Activated naive CD4-positive, alpha-beta T cell treated with Interleukin-2 at 50 U/mL for 16 hours (primary cell): ENCODE data around the gene SYNGAP1.

ENCODE experiments used
- DNase-seq: peaks from one replicate; pipeline ENCODE4 v3.0.0-alpha.2; 2020

Gene SYNGAP1

GRCh38 chr6:33405386-33405940 is 14.4 kb upstream of the SYNGAP1 start:
- DNase-seq = no peak

GRCh38 chr6:33406126-33406525 is 13.7 kb upstream of the SYNGAP1 start:
- no peak for DNase-seq

GRCh38 chr6:33407132-33407718 is 12.6 kb upstream of the SYNGAP1 start:
- DNase-seq = no peak

DNA sequence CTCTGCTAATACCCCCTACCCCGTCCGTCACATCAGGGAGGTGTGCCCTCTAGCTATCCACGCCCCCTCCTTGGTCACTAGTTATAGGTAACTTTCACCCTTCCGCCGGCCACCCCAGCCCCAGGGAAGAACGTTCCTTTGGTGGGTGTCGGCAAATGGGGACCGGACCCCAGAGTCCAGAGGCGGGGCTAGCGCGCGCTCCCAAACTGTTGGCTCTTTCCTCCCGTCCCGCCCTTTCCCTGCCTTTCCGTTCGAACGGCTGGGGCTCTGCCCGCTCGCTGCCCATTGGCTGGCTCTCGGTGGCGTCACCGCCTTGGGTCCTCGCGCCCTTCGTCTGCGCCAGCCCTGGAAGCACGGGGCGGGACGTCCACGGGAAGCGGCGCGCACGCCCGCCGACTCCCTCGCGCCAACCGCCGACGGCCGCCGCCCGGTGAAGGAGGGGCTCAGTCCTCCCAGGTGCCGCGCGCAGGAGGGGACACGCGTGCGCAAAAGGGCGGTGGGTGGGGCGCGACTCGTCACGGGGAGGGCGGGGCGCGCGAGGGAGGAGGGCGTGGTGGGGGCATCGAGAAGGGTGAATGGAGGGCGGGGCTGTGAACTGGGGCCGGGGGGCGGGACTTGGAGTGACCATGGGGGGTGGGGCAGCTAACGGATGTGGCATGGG is 9.7 kb upstream of the SYNGAP1 start:
- DNase-seq = peak; percentile 97

- no peak for DNase-seq
Measured at GRCh38 chr6:33410711-33411631, 8.9 kb upstream of the SYNGAP1 start, which contains the start of gene PHF1. Gene PHF1, plus strand, starts transcription at chr6:33411014. Its CDS starts 1,250 bp downstream, at chr6:33412264.

DNA sequence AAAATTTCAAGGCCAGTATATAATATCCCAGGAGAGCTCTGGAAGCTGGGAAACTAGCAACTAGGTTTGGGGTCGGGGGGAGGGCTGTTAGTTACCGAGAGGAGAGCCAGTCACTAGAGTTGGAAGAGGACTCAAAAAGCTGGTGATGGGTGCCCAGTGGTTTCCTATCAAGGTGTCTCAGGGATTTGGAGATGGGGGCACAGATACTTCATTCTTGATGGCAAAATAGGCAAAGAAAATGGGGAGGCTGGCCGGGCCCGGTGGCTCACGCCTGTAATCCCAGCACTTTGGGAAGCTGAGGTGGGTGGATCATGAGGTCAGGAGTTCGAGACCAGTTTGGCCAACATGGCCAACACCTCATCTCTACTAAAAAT is 8.2 kb upstream of the SYNGAP1 start:
- no peak for DNase-seq

- no peak for DNase-seq
Measured at GRCh38 chr6:33412140-33413009, 7.5 kb upstream of the SYNGAP1 start.

DNA sequence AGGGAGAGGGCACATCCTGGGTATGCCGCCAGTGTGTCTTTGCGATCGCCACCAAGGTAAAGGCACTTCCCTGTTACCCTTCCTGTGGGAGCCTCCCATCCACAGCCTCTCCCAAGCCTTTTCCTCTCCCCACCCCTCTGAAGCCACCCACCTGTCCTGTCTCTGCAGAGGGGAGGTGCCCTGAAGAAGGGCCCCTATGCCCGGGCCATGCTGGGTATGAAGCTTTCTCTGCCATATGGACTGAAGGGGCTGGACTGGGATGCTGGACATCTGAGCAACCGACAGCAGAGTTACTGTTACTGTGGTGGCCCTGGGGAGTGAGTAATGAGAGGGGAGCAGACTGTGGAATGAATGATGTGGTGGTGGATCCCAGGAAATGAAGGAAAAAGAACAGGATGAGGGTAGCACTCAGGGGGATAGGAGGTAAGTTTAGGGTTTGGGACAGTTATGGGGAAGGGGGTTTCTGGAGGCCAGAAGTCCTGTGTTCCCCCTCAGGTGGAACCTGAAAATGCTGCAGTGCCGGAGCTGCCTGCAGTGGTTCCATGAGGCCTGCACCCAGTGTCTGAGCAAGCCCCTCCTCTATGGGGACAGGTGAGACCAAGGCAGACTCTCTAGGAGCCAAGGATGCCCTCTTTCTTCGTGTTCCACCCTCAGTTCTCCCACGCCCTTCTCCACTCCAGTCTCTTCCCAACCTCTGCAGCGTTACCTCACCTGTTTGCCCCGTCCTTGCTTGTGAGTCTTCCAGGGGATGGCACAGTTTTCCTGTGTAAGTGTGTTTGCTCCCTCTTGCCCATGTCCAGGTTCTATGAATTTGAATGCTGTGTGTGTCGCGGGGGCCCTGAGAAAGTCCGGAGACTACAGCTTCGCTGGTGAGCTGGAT is 6.4 kb upstream of the SYNGAP1 start:
- DNase-seq = no peak

DNA sequence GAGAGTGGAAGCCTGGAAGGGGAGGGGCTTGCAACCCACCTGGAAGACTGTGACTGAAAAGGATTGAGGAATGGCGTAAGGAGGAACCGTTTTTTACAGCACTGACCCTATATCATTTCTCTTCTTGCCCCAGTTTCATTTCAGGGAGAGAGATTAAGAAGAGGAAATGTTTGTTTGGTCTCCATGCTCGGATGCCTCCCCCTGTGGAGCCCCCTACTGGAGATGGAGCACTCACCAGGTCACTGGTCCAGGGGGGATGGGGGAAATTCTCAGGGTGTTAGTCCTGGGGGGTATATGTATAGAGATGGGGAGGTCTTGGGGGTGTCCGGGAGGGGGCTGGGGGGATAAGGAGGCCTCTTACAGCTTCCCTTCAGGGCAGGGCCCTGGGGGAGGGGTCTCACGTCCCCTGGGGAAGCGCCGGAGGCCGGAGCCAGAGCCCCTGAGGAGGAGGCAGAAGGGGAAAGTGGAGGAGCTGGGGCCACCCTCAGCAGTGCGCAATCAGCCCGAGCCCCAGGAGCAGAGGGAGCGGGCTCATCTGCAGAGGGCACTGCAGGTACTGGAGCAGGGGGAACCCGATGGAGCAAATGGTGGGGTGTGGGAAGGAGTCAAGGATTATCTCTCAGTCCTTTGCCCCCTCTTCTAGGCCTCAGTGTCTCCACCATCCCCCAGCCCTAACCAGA is 5.1 kb upstream of the SYNGAP1 start:
- DNase-seq = no peak

GRCh38 chr6:33415831-33416230 is 4.0 kb upstream of the SYNGAP1 start:
- DNase-seq = no peak

DNA sequence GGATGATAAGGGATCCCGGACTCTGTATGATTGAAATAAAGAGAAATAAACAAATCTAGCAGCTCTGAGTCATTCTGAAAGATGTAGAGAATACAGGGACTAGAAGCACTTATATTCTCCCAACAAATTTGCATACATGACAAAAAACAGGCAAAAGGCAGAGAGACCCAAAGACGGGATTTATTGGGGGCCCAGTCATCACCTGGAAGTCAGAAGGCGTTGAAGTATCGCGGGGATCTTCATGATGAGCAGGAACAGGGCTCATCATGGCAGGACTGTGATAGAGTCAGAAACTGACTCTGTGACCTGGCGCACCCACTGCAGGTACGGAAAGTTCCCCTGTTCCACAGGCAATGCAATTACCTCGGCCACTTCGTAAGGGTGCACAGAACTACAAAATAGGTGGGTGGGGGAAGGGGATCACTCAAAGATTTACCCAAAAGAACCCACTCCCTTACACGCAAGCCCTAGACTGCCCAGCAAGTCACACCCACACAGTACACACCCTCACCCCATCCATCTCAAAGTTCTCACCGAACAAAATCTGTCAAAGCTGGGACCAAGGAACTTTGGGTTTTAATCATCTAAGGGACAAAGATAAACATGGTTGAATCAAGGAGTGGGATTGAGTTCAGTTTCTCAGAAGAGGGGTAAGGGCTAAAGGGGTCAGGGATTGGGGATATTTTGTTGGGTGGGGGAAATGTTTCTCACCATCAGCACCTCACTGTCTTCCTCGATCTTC is 3.3 kb upstream of the SYNGAP1 start:
- DNase-seq = peak; percentile 58

DNA sequence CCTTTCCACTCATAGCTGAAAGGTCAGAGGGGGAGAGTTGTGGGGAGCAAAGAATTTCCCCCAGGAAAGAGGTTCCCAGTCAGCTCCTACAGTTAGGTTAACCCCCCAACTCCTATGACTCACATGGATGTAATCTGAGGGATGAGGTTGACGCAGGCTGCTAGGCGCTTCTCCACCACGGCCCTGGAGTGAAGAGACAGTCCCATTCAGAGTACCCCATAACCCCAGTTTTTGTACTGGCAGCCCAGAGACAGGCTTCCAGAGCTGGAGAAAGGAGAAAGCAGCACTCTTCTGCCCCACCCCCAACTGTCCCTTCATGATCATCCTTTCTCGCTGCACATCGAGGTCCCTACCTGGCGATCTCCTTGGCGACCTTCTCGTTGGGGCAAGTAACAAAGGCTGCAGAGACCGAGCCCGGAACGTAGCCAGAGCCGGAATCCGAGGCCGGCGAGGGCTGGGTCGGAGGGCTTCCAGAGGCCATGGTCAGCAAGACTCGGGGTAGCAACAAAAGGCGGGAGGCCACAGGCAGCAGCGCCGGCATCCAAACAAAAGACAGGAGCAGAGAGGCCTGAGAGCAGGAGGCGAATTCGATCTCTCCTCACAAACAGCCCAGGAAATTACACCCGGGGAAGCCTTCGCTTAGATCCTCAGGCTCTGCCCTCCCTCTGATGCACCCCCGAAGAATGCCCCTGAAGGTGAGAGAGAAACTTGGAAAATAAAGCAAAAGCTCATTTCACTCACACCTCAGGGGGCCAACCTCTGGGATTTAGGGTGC is 2.5 kb upstream of the SYNGAP1 start:
- DNase-seq = no peak

- peak; percentile 99 for DNase-seq
Measured at GRCh38 chr6:33417903-33418689, 1.8 kb upstream of the SYNGAP1 start, which contains the start of gene CUTA. Gene CUTA, minus strand, starts transcription at chr6:33418107. Its CDS starts 107 bp downstream, at chr6:33418000.

DNA sequence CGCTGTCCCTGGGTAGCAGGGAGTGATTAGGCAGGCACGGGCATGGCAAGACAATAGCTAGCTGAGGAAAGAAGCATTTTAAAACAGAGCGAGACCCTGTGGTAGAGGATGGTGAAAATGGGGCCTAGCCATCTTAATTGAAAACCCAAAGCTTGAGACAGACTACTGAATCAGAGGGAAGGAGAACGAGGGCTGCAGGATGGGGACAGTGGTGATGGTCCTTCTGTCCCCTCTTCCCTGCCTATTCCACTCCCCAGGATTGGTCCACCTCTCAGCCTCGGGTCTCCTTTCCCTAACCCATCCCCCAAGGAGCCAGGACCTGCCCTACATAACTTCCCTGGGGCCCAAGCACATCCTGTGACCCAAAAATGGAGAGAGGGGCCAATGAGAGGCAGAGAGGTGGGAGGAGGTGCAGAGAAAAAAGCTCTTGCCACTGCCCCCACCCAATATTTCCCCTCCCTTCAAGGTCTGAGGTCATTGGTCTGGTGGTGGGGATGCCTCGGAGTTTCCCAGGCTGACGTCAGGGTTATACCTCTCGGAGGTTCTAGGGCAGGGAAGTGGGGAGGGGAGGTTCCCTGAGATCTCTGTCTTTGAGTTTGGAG is 1.1 kb upstream of the SYNGAP1 start:
- peak; percentile 68 for DNase-seq

DNA sequence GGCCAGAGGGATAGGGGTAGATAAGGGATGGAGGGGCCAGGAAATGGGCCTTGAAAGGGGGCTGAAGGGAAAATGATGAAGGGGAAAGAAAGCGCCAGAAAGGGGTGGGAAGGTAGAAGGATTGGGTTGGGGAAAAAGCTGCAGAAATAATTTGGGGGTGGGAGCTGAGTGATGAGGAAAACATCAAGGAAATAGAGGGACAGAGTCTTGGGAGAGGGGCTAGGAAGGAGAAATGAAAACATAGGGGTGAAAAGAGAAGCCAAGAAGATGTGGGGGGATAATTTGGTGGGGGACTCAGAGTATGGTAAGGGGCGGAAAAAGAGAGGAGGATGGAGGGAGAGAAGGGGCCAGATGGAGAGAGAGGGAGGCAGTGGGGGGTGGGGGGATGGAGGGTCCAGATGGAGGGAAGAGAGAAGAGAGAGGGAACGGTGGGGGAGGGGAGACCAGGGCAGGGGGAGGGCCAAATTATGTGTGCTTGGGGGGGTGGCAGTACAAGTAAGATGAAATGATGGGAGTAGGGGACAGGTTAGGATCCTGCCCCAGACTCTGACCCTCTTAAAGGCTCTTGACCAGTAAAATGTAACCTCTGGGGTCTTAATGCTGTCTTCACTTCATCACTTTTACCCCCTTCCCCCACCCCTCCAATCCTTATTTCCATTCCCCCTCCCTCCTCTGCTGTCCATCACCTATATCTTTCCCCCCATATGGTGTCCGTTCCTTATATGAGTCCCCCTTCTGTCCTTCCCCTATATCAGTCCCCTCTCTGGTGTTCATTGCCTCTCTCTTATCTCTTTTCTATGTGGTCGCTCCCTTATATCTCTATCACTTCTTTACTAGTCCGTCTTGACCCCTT is 852 bp downstream of the SYNGAP1 start:
- no peak for DNase-seq

DNA sequence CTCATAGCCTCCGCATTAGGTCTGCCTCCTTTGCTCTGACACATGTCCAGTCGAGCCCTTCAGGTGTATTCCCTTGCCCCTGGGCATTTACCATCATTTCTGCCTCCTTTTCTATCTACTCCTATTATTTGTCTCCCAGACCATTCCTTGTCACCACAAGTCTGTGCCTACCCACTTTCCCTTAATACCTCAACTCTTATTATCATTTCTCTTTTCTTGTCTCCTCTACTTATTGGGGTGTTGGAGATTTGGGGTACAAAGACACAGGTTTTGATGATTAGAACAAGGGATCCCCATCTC is 1.4 kb downstream of the SYNGAP1 start:
- no peak for DNase-seq

- no peak for DNase-seq
Measured at GRCh38 chr6:33423777-33424176, 3.9 kb downstream of the SYNGAP1 start.
